ENCODE results near the gene LRP1-AS. TPM values are rescaled to one million over a fixed set of nuclear protein-coding genes. Genes with fewer than 3 reads are reported as not detected.

Gene LRP1-AS
- total and polyA plus RNA-seq, 7 donors = not detected

GRCh38 chr12:57177354-57177753 lies 29.9 kb upstream of the LRP1-AS start:
- DNase-seq = no peak
- Histone ChIP-seq H3K36me3 (peaks cover 41 to 86% (median 62%) of the 10 kb centered on the region in 4 donors), H3K27me3 (no peaks in the 10 kb centered on the region), H3K4me3 (no peak overlapping the region), H3K4me1 (peaks cover 0 to 19% (median 7%) of the 10 kb centered on the region in 4 donors), H3K9me3 (no peaks in the 10 kb centered on the region), H3K27ac (no peak overlapping the region)
- TF ChIP-seq POLR2A (IDR thresholded peaks at IDR 0.05) (no peak), POLR2AphosphoS5 (IDR thresholded peaks at IDR 0.05) (no peak), CTCF (IDR thresholded peaks at IDR 0.05) (no peak), EP300 (IDR thresholded peaks at IDR 0.05) (no peak)
- intact Hi-C loops (cut with DNase I) = no loop called here
- WGBS, 2 donors = 93 to 95% methylated on average over 16 of the region's 16 CpGs

GRCh38 chr12:57176846-57177245 lies 29.4 kb upstream of the LRP1-AS start:
- no peak overlapping the region for H3K4me3 ChIP-seq
- TF ChIP-seq POLR2A (IDR thresholded peaks at IDR 0.05) = no peak
- TF ChIP-seq POLR2AphosphoS5 (IDR thresholded peaks at IDR 0.05) = no peak
- TF ChIP-seq EP300 (IDR thresholded peaks at IDR 0.05) = no peak
- TF ChIP-seq CTCF (IDR thresholded peaks at IDR 0.05) = no peak
- H3K27ac ChIP-seq = no peak overlapping the region
- peaks cover 0 to 20% (median 8%) of the 10 kb centered on the region in 4 donors for H3K4me1 ChIP-seq
- peaks cover 41 to 85% (median 61%) of the 10 kb centered on the region in 4 donors for H3K36me3 ChIP-seq
- DNase-seq = no peak
- WGBS, 2 donors = 80 to 89% methylated on average over 9 of the region's 9 CpGs
- no peaks in the 10 kb centered on the region for H3K9me3 ChIP-seq
- no peaks in the 10 kb centered on the region for H3K27me3 ChIP-seq
- intact Hi-C loops (cut with DNase I) = no loop called here

- no peak overlapping the region for H3K4me3 ChIP-seq
- intact Hi-C loops (cut with DNase I) = no loop called here
- H3K27ac ChIP-seq = peak overlapping the region in 2 of 4 donors; percentile 26 to 64
- no peak for TF ChIP-seq EP300 (IDR thresholded peaks at IDR 0.05)
- TF ChIP-seq CTCF (IDR thresholded peaks at IDR 0.05) = peak in 1 of 4 experiments; percentile 14
- no peaks in the 10 kb centered on the region for H3K9me3 ChIP-seq
- peaks cover 0 to 27% (median 16%) of the 10 kb centered on the region in 4 donors for H3K4me1 ChIP-seq
- H3K27me3 ChIP-seq = no peaks in the 10 kb centered on the region
- no peak for DNase-seq
- 86 to 93% methylated on average over 9 of the region's 9 CpGs for WGBS, 2 donors
- H3K36me3 ChIP-seq = peaks cover 41 to 77% (median 55%) of the 10 kb centered on the region in 4 donors
These were observed 28.7 kb upstream of the LRP1-AS start for GRCh38 chr12:57176139-57176477.

GRCh38 chr12:57175428-57176138 lies 28.2 kb upstream of the LRP1-AS start:
- Histone ChIP-seq H3K9me3 (no peaks in the 10 kb centered on the region), H3K4me1 (peaks cover 0 to 32% (median 16%) of the 10 kb centered on the region in 4 donors), H3K36me3 (peaks cover 38 to 72% (median 49%) of the 10 kb centered on the region in 4 donors), H3K27ac (peak overlapping the region; percentile 20 to 64 (median 38)), H3K4me3 (no peak overlapping the region), H3K27me3 (no peaks in the 10 kb centered on the region)
- 39 to 64% methylated on average over 29 of the region's 29 CpGs for WGBS, 2 donors
- intact Hi-C loops (cut with DNase I) = loop anchor here (2.0 kb wide), 1 partner anchor 49 kb away; no protein-coding TSS in a partner anchor
- TF ChIP-seq POLR2A (IDR thresholded peaks at IDR 0.05) (no peak), CTCF (IDR thresholded peaks at IDR 0.05) (peak; percentile 82 to 90 (median 85)), EP300 (IDR thresholded peaks at IDR 0.05) (no peak), POLR2AphosphoS5 (IDR thresholded peaks at IDR 0.05) (peak in 1 of 4 donors; percentile 26)
- peak; percentile 95 for DNase-seq

All from sigmoid colon (tissue), 7 donors.